ENCODE data around the gene SLC10A1. TPM values are rescaled to one million over a fixed set of nuclear protein-coding genes. Genes with fewer than 3 reads are reported as not detected.
A peak's percentile ranks its signal among the peaks of the same experiment; 100 is the strongest.

SLC10A1 gene
- total RNA-seq, 1 experiment from 2014 or later: not detected

- peaks cover 3% of the 10 kb centered on the region; the same call in 1 of the 2 replicates for H3K79me2 ChIP-seq (ENCODE audit: insufficient read depth, low read length)
- H3K27me3 ChIP-seq (ENCODE audit: insufficient read depth, low read length): no peaks in the 10 kb centered on the region; the same call in 1 of the 2 replicates
- no peaks in the 10 kb centered on the region for H4K20me1 ChIP-seq (ENCODE audit: control insufficient read depth, insufficient read depth, insufficient read length)
- H4K91ac ChIP-seq (ENCODE audit: insufficient read length, low read depth, low read length): peak within 1 kb of the TSS; percentile 99
- Mint-ChIP-seq H3K9me3 (no peaks in the 10 kb centered on the region), H3K36me3 (ENCODE audit: insufficient read depth in 1 of 3, low read depth in 3 of 3) (peaks cover 40 to 47% (median 44%) of the 10 kb centered on the region in 3 experiments), H3K4me3 (peak within 1 kb of the TSS; percentile 99 to 100), H3K27ac (peak within 1 kb of the TSS; percentile 100), H3K4me1 (peaks cover 19 to 29% of the 10 kb centered on the region in 2 experiments), H3K27me3 (ENCODE audit: low read depth) (peaks cover 5% of the 10 kb centered on the region)
- no peak within 1 kb of the TSS for H2AK5ac ChIP-seq (ENCODE audit: insufficient read length, low read length)
- peak within 1 kb of the TSS; percentile 84 for H3K18ac ChIP-seq (ENCODE audit: insufficient read length, low read depth, low read length)
- peak within 1 kb of the TSS; percentile 98; the same call in 1 of the 2 replicates for H3K4ac ChIP-seq (ENCODE audit: low read depth, low read length)
- peaks cover 6% of the 10 kb centered on the region for H3K23me2 ChIP-seq (ENCODE audit: insufficient read length, low read depth, low read length, poor library complexity, severe bottlenecking)
- H2BK20ac ChIP-seq (ENCODE audit: low read depth, low read length, poor library complexity, severe bottlenecking): no peak within 1 kb of the TSS
- H3K9ac ChIP-seq (ENCODE audit: extremely low read depth, insufficient read length, low read length): peak within 1 kb of the TSS; percentile 94
- H3K56ac ChIP-seq (ENCODE audit: insufficient read length, low read depth, low read length): peak within 1 kb of the TSS; percentile 91
- H2BK120ac ChIP-seq (ENCODE audit: low read depth, low read length, poor library complexity, severe bottlenecking): peak within 1 kb of the TSS; percentile 97
- no peak within 1 kb of the TSS for H2AFZ ChIP-seq (ENCODE audit: low read length)
- H2BK15ac ChIP-seq (ENCODE audit: low read depth, low read length): no peak within 1 kb of the TSS
- H3K4me1 ChIP-seq (ENCODE audit: insufficient read depth, low read length): no peaks in the 10 kb centered on the region
- WGBS (ENCODE audit: extremely low coverage, insufficient read length, low lambda C conversion rate): no CpG with 5 or more reads among the region's 31 CpGs
- TF ChIP-seq CTCF (conservative IDR thresholded peaks at IDR 0.05): no peak
- H3T11ph ChIP-seq (ENCODE audit: low read length): peak within 1 kb of the TSS; percentile 26
- H3K14ac ChIP-seq (ENCODE audit: insufficient read depth, low read length): peak within 1 kb of the TSS; percentile 91
- no peak within 1 kb of the TSS for H2BK12ac ChIP-seq (ENCODE audit: insufficient read length, low read depth, low read length)
- H3K9me3 ChIP-seq (ENCODE audit: control insufficient read depth, low read depth, low read length): no peaks in the 10 kb centered on the region
- no peak within 1 kb of the TSS for H3K23ac ChIP-seq (ENCODE audit: insufficient read length, low read depth, low read length)
- H3K27ac ChIP-seq (ENCODE audit: insufficient read length, low read depth, low read length): peak within 1 kb of the TSS; percentile 55
- H3K79me1 ChIP-seq (ENCODE audit: insufficient read depth, low read depth, low read length, poor library complexity, severe bottlenecking): peaks cover 6% of the 10 kb centered on the region
- H3K4me2 ChIP-seq (ENCODE audit: insufficient read depth, insufficient read length, low read length): peak within 1 kb of the TSS; percentile 54
- H4K5ac ChIP-seq (ENCODE audit: insufficient read length, low read depth, low read length): peak within 1 kb of the TSS; percentile 89
- no peak within 1 kb of the TSS for H4K8ac ChIP-seq (replicated peaks; ENCODE audit: insufficient read length, low read depth, low read length)
- peak within 1 kb of the TSS; percentile 12 for H2BK5ac ChIP-seq (ENCODE audit: insufficient read length, low read length)
- DNase-seq: peak; percentile 96
Measured at GRCh38 chr14:69766984-69767368, 30.1 kb downstream of the SLC10A1 start, which contains the start of gene SRSF5. SRSF5 (plus strand) TSS chr14:69767142; CDS start chr14:69768157, 1,015 bp downstream.

Measured in H9 (cell line).